Measurements from ENCODE around the gene TMEM59L. TPM values are rescaled to one million over a fixed set of nuclear protein-coding genes. Genes with fewer than 3 reads are reported as not detected.

Gene TMEM59L
- total and polyA plus RNA-seq, 12 donors = 0.89 to 14.5 (median 5.4) TPM

DNA sequence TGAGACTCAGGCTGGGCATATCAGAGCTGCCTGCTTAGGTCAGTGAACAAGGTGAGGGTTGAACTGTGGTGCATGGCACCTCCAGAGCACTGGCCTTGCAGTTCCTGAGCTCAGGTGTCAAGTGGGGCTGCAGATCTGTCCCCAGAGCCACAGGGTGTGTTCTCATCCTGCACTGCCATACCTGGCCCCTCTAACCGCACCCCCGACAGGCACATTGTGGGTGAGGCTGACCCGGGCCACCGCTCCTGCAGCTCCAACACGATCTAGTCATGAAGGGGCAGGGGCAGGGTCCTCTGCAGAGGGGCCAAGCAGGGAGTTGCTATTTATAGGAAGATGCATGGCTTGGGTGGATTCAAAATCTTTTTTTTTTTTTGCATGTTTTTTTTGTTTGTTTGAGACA lies 54.1 kb downstream of the TMEM59L start:
- 89 to 93% (median 91%) methylated on average over 5 of the region's 5 CpGs for WGBS, 4 donors
- DNase-seq = no peak
- Histone ChIP-seq H3K9me3 (replicated peaks in 1 of 3) (no peaks in the 10 kb centered on the region), H3K4me1 (replicated peaks in 1 of 2) (peaks cover 0 to 5% of the 10 kb centered on the region in 2 donors), H3K4me3 (no peak overlapping the region), H3K27me3 (no peaks in the 10 kb centered on the region), H3K36me3 (replicated peaks in 1 of 2) (peaks cover 0 to 28% of the 10 kb centered on the region in 2 donors), H3K27ac (no peak overlapping the region)
- TF ChIP-seq POLR2A (IDR thresholded peaks at IDR 0.05) = no peak
- TF ChIP-seq, protein P1, sequence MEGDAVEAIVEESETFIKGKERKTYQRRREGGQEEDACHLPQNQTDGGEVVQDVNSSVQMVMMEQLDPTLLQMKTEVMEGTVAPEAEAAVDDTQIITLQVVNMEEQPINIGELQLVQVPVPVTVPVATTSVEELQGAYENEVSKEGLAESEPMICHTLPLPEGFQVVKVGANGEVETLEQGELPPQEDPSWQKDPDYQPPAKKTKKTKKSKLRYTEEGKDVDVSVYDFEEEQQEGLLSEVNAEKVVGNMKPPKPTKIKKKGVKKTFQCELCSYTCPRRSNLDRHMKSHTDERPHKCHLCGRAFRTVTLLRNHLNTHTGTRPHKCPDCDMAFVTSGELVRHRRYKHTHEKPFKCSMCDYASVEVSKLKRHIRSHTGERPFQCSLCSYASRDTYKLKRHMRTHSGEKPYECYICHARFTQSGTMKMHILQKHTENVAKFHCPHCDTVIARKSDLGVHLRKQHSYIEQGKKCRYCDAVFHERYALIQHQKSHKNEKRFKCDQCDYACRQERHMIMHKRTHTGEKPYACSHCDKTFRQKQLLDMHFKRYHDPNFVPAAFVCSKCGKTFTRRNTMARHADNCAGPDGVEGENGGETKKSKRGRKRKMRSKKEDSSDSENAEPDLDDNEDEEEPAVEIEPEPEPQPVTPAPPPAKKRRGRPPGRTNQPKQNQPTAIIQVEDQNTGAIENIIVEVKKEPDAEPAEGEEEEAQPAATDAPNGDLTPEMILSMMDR (IDR thresholded peaks at IDR 0.05) = no peak
- intact Hi-C loops (cut with DNase I) = no loop called here

DNA sequence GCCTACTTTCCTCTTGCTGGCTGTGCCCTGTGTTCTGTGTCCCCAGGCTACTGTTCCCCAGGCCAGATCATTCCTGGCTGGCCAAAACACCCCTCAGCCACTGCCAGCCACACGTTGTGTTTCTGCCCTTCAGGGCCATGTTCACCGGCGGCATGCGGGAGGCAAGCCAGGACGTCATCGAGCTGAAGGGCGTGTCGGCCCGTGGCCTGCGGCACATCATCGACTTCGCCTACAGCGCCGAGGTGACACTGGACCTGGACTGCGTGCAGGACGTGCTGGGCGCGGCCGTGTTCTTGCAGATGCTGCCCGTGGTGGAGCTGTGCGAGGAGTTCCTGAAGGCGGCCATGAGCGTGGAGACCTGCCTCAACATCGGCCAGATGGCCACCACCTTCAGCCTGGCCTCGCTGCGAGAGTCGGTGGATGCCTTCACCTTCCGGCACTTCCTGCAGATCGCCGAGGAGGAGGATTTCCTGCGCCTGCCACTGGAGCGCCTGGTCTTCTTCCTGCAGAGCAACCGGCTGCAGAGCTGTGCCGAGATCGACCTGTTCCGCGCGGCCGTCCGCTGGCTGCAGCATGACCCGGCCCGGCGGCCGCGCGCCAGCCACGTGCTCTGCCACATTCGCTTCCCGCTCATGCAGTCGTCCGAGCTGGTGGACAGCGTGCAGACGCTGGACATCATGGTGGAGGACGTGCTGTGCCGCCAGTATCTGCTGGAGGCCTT lies 55.0 kb downstream of the TMEM59L start:
- H3K27ac ChIP-seq = no peak overlapping the region
- TF ChIP-seq POLR2A (IDR thresholded peaks at IDR 0.05) = no peak
- TF ChIP-seq, protein P1 (IDR thresholded peaks at IDR 0.05) = no peak
- no peaks in the 10 kb centered on the region for H3K27me3 ChIP-seq
- H3K4me1 ChIP-seq (replicated peaks in 1 of 2) = peaks cover 0 to 5% of the 10 kb centered on the region in 2 donors
- H3K9me3 ChIP-seq (replicated peaks in 1 of 3) = no peaks in the 10 kb centered on the region
- 97 to 98% (median 98%) methylated on average over 35 to 55 of the region's 55 CpGs for WGBS, 4 donors
- intact Hi-C loops (cut with DNase I) = no loop called here
- no peak overlapping the region for H3K4me3 ChIP-seq
- H3K36me3 ChIP-seq (replicated peaks in 1 of 2) = peaks cover 0 to 28% of the 10 kb centered on the region in 2 donors
- DNase-seq = no peak

DNA sequence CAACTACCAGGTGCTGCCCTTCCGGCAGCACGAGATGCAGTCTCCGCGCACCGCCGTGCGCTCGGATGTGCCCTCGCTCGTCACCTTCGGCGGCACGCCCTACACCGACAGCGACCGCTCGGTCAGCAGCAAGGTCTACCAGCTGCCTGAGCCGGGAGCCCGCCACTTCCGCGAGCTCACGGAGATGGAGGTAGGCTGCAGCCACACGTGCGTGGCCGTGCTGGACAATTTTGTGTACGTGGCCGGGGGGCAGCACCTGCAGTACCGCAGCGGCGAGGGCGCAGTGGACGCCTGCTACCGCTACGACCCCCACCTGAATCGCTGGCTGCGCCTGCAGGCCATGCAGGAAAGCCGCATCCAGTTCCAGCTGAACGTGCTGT lies 55.6 kb downstream of the TMEM59L start:
- H3K36me3 ChIP-seq (replicated peaks in 1 of 2) = peaks cover 0 to 28% of the 10 kb centered on the region in 2 donors

DNA sequence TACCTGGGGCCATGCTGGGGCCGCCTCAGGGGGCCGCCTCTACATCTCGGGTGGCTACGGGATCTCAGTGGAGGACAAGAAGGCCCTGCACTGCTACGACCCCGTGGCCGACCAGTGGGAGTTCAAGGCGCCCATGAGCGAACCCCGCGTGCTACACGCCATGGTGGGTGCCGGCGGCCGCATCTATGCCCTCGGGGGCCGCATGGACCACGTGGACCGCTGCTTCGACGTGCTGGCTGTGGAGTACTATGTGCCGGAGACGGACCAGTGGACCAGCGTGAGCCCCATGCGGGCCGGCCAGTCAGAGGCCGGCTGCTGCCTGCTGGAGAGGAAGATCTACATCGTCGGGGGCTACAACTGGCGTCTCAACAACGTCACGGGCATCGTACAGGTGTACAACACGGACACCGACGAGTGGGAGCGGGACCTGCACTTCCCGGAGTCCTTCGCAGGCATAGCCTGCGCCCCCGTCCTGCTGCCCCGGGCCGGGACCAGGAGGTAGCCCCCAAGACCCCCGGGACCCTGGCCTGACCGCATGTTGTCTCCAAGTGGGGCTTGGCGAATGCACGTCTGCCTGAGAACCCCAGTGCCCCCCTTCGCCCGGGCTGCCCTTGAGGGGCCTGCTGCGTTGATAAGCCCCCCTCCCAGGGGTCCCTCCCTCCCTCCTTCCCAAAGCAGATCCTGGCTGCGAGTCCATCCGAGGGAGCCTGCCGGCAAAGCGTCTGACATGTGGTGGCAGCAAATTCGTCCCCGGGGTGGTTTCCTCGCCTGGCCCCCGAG lies 56.3 kb downstream of the TMEM59L start:
- H3K36me3 ChIP-seq (replicated peaks in 1 of 2) = peaks cover 0 to 28% of the 10 kb centered on the region in 2 donors
- H3K4me3 ChIP-seq = no peak overlapping the region
- no peak for DNase-seq
- intact Hi-C loops (cut with DNase I) = no loop called here
- no peaks in the 10 kb centered on the region for H3K27me3 ChIP-seq
- no peaks in the 10 kb centered on the region for H3K9me3 ChIP-seq (replicated peaks in 1 of 3)
- H3K4me1 ChIP-seq (replicated peaks in 1 of 2) = peaks cover 0 to 5% of the 10 kb centered on the region in 2 donors
- H3K27ac ChIP-seq = no peak overlapping the region
- no peak for TF ChIP-seq POLR2A (IDR thresholded peaks at IDR 0.05)
- TF ChIP-seq, protein P1 (IDR thresholded peaks at IDR 0.05) = no peak
- WGBS, 4 donors = 94 to 96% (median 95%) methylated on average over 32 to 58 of the region's 58 CpGs; no CpG with 5 or more reads in 1 of the 4 donors

More for the DNA sequence above, 55.6 kb downstream of the TMEM59L start:
- DNase-seq = peak in 1 of 7 donors; percentile 14
- H3K27me3 ChIP-seq = no peaks in the 10 kb centered on the region
- H3K4me1 ChIP-seq (replicated peaks in 1 of 2) = peaks cover 0 to 5% of the 10 kb centered on the region in 2 donors
- TF ChIP-seq POLR2A (IDR thresholded peaks at IDR 0.05) = no peak
- TF ChIP-seq, protein P1 (IDR thresholded peaks at IDR 0.05) = no peak
- WGBS, 4 donors = 96 to 98% (median 98%) methylated on average over 17 to 38 of the region's 38 CpGs
- no peak overlapping the region for H3K27ac ChIP-seq
- no peak overlapping the region for H3K4me3 ChIP-seq
- intact Hi-C loops (cut with DNase I) = no loop called here
- H3K9me3 ChIP-seq (replicated peaks in 1 of 3) = no peaks in the 10 kb centered on the region

All from adrenal gland (tissue), 12 donors.